WTC11 (cell line): ENCODE results near the gene SMAD3. TPM values are rescaled to one million over a fixed set of nuclear protein-coding genes. Genes with fewer than 3 reads are reported as not detected.

Experiments used
- ATAC-seq: fragments of 200-7000 bp; cut with Tn5 transposase; 2 replicates; pipeline ENCODE4 v1.10.0; 2021; ENCODE audit warnings: mild to moderate bottlenecking, moderate library complexity
- CTCF ChIA-PET: fragments of 300-600 bp; sonication (Branson Sonifier 250); formaldehyde crosslinking; loops from one replicate; lab custom pipeline; 2021; ENCODE audit warnings: antibody characterized with exemption; lab: Charles Lee
- POLR2A ChIA-PET: fragments of 350-600 bp; sonication (Branson Sonifier 250); formaldehyde crosslinking; loops from one replicate; lab custom pipeline; 2021; ENCODE audit warnings: antibody characterized with exemption; lab: Charles Lee
- DNase-seq: peaks from one replicate; pipeline ENCODE4 v3.0.0; 2021; ENCODE audit warnings: low spot score
- H3K27ac Mint-ChIP-seq: 2 replicates; pipeline ENCODE4 v1.8.0; 2021; ENCODE audit warnings: mixed read lengths
- H3K27me3 Mint-ChIP-seq: 2 replicates; pipeline ENCODE4 v1.8.0; 2021; ENCODE audit warnings: low read depth, mild to moderate bottlenecking, moderate library complexity, mixed read lengths
- H3K36me3 Mint-ChIP-seq: 2 replicates; pipeline ENCODE4 v1.8.0; 2021; ENCODE audit warnings: mixed read lengths
- H3K4me1 Mint-ChIP-seq: 2 replicates; pipeline ENCODE4 v1.8.0; 2022; ENCODE audit warnings: mixed read lengths
- H3K4me3 Mint-ChIP-seq: 2 replicates; pipeline ENCODE4 v1.8.0; 2021; ENCODE audit warnings: mild to moderate bottlenecking, moderate library complexity, mixed read lengths
- H3K9me3 Mint-ChIP-seq: 2 replicates; pipeline ENCODE4 v1.8.0; 2021; ENCODE audit warnings: mixed read lengths
- AR ChIP-seq: fragments of 250-450 bp; sonication (Bioruptor Pico); IDR thresholded peaks from 2 replicates; pipeline ENCODE4 v1.9.0; 2021; ENCODE audit warnings: mild to moderate bottlenecking
- ARID4B ChIP-seq: sonication (generic); formaldehyde crosslinking; IDR thresholded peaks from 2 replicates; pipeline ENCODE4 v1.8.0; 2023; ENCODE audit warnings: missing genetic modification reagents, mild to moderate bottlenecking, borderline replicate concordance
- ATF3 ChIP-seq: sonication (generic); formaldehyde crosslinking; conservative IDR thresholded peaks from 2 replicates; pipeline ENCODE4 v1.8.1; 2022; ENCODE audit warnings: mild to moderate bottlenecking, missing genetic modification reagents
- CREM ChIP-seq: sonication (generic); formaldehyde crosslinking; IDR thresholded peaks from 2 replicates; pipeline ENCODE4 v1.8.1; 2022; ENCODE audit warnings: mild to moderate bottlenecking, missing genetic modification reagents, moderate library complexity
- E2F4 ChIP-seq: sonication (generic); formaldehyde crosslinking; IDR thresholded peaks from 2 replicates; pipeline ENCODE4 v1.8.1; 2022; ENCODE audit warnings: low read depth, mild to moderate bottlenecking, moderate library complexity, missing genetic modification reagents, borderline replicate concordance
- ESRRA ChIP-seq: sonication (generic); formaldehyde crosslinking; IDR thresholded peaks from 2 replicates; pipeline ENCODE4 v1.8.1; 2022; ENCODE audit warnings: mild to moderate bottlenecking, missing genetic modification reagents, borderline replicate concordance
- FOXK1 ChIP-seq: sonication (generic); formaldehyde crosslinking; IDR thresholded peaks from 2 replicates; pipeline ENCODE4 v1.8.0; 2022; ENCODE audit warnings: mild to moderate bottlenecking, moderate library complexity, missing genetic modification reagents
- HMGA2 ChIP-seq: fragments of 250-450 bp; sonication (Bioruptor Pico); IDR thresholded peaks from 2 replicates; pipeline ENCODE4 v1.4.0; 2021; ENCODE audit warnings: mild to moderate bottlenecking, moderate library complexity
- IRF1 ChIP-seq: sonication (generic); formaldehyde crosslinking; IDR thresholded peaks from 2 replicates; pipeline ENCODE4 v1.8.0; 2023; ENCODE audit warnings: missing genetic modification reagents
- JAZF1 ChIP-seq: fragments of 250-450 bp; sonication (Bioruptor Pico); IDR thresholded peaks from 2 replicates; pipeline ENCODE4 v1.9.0; 2021; ENCODE audit warnings: moderate library complexity, mild to moderate bottlenecking, inconsistent platforms
- MLX ChIP-seq: sonication (generic); formaldehyde crosslinking; IDR thresholded peaks from 2 replicates; pipeline ENCODE4 v1.8.1; 2023; ENCODE audit warnings: mild to moderate bottlenecking, missing genetic modification reagents, moderate library complexity
- NFATC4 ChIP-seq: fragments of 250-450 bp; sonication (Bioruptor Pico); IDR thresholded peaks from 2 replicates; pipeline ENCODE4 v1.9.0; 2021; ENCODE audit warnings: mild to moderate bottlenecking
- NR3C1 ChIP-seq: sonication (generic); formaldehyde crosslinking; conservative IDR thresholded peaks from 2 replicates; pipeline ENCODE4 v1.8.1; 2023; ENCODE audit warnings: low read depth, mild to moderate bottlenecking, missing genetic modification reagents
- OVOL2 ChIP-seq: fragments of 250-450 bp; sonication (Bioruptor Pico); IDR thresholded peaks from 2 replicates; pipeline ENCODE4 v1.9.0; 2021; ENCODE audit warnings: mild to moderate bottlenecking, borderline replicate concordance
- PRDM15 ChIP-seq: sonication (generic); formaldehyde crosslinking; IDR thresholded peaks from 2 replicates; pipeline ENCODE4 v1.8.0; 2022; ENCODE audit warnings: missing genetic modification reagents
- TEAD4 ChIP-seq: sonication (generic); formaldehyde crosslinking; IDR thresholded peaks from 2 replicates; pipeline ENCODE4 v1.8.0; 2022; ENCODE audit warnings: mild to moderate bottlenecking, missing genetic modification reagents
- ZMAT4 ChIP-seq: fragments of 250-450 bp; sonication (Bioruptor Pico); IDR thresholded peaks from 2 replicates; pipeline ENCODE4 v1.9.0; 2021; ENCODE audit warnings: mild to moderate bottlenecking
- ZNF416 ChIP-seq: fragments of 250-450 bp; sonication (Bioruptor Pico); IDR thresholded peaks from 2 replicates; pipeline ENCODE4 v1.9.0; 2021; ENCODE audit warnings: mild to moderate bottlenecking, inconsistent platforms
- total RNA-seq: library from RNA; stranded (reverse); gene quantifications from 3 replicates; pipeline ENCODE4 v1.2.3, GENCODE V29; 2021

Gene SMAD3
- total RNA-seq, 1 experiment from 2014 or later: 34.6 TPM

- Mint-ChIP-seq H3K4me3 (no peak overlapping the region), H3K4me1 (peaks cover 44% of the 10 kb centered on the region), H3K9me3 (peaks cover 7% of the 10 kb centered on the region), H3K36me3 (peaks cover 11% of the 10 kb centered on the region), H3K27me3 (no peaks in the 10 kb centered on the region), H3K27ac (0 out of 2 replicates have a peak overlapping the region, but pooled peaks have one; percentile 15)
- ATAC-seq: no peak
- CTCF ChIA-PET: no interaction called here
- POLR2A ChIA-PET: no interaction called here
- no peak for TF ChIP-seq ZMAT4 (CRISPR knock-in tag)
- no peak for TF ChIP-seq JAZF1 (CRISPR knock-in tag)
- TF ChIP-seq ZNF416 (CRISPR knock-in tag): no peak
- no peak for TF ChIP-seq OVOL2
- no peak for TF ChIP-seq ARID4B
- no peak for TF ChIP-seq NR3C1 (CRISPR knock-in tag)
- TF ChIP-seq TEAD4 (CRISPR knock-in tag): no peak
- no peak for TF ChIP-seq FOXK1 (CRISPR knock-in tag)
- TF ChIP-seq, all 79 proteins: peak for 0
- DNase-seq: no peak
Observed at GRCh38 chr15:67157521-67158252, 92.3 kb downstream of the SMAD3 start.

GRCh38 chr15:67158367-67158766 lies 93.0 kb downstream of the SMAD3 start:
- Mint-ChIP-seq H3K36me3 (peaks cover 11% of the 10 kb centered on the region), H3K4me3 (no peak overlapping the region)
- no peak for TF ChIP-seq IRF1 (CRISPR knock-in tag)
- no peak for TF ChIP-seq PRDM15 (CRISPR knock-in tag)
- TF ChIP-seq MLX (CRISPR knock-in tag): no peak
- no peak for TF ChIP-seq CREM (CRISPR knock-in tag)
- no peak for TF ChIP-seq AR (CRISPR knock-in tag)
- TF ChIP-seq HMGA2 (CRISPR knock-in tag): no peak
- no peak for TF ChIP-seq E2F4
- no peak for TF ChIP-seq NFATC4 (CRISPR knock-in tag)
- TF ChIP-seq ATF3 (CRISPR knock-in tag): no peak
- no peak for TF ChIP-seq ESRRA (CRISPR knock-in tag)
- TF ChIP-seq, all 79 proteins: peak for 0
- ChIA-PET POLR2A (no interaction called here), CTCF (no interaction called here)
- Mint-ChIP-seq H3K9me3 (peaks cover 7% of the 10 kb centered on the region), H3K4me1 (peaks cover 41% of the 10 kb centered on the region), H3K27ac (peak overlapping the region; percentile 27; the same call in 1 of the 2 replicates), H3K27me3 (no peaks in the 10 kb centered on the region)
- ATAC-seq: no peak
- DNase-seq: no peak
